ENCODE measurements around the gene SEC22B.
"Not testable (repeated sequence)": the region's sequence is repeated elsewhere in the genome, so short reads cannot be mapped to it uniquely, and the experiment has no call there.

Gene SEC22B

GRCh38 chr1:120117371-120118177 is 58.7 kb downstream of the SEC22B start:
- in situ Hi-C loops (cut with MboI; ENCODE audit: low sequenced_read_pairs): not testable (repeated sequence)

GRCh38 chr1:120116094-120116493 is 60.2 kb downstream of the SEC22B start:
- in situ Hi-C loops (cut with MboI; ENCODE audit: low sequenced_read_pairs): not testable (repeated sequence)

GRCh38 chr1:120113134-120113533 is 63.2 kb downstream of the SEC22B start:
- in situ Hi-C loops (cut with MboI; ENCODE audit: low sequenced_read_pairs): not testable (repeated sequence)

GRCh38 chr1:120112212-120112611 is 64.1 kb downstream of the SEC22B start:
- in situ Hi-C loops (cut with MboI; ENCODE audit: low sequenced_read_pairs): not testable (repeated sequence)

- in situ Hi-C loops (cut with MboI; ENCODE audit: low sequenced_read_pairs): not testable (repeated sequence)
These were observed 64.5 kb downstream of the SEC22B start for GRCh38 chr1:120111771-120112170.

GRCh38 chr1:120111008-120111407 is 65.3 kb downstream of the SEC22B start:
- in situ Hi-C loops (cut with MboI; ENCODE audit: low sequenced_read_pairs): not testable (repeated sequence)

GRCh38 chr1:120109656-120110055 is 66.7 kb downstream of the SEC22B start:
- in situ Hi-C loops (cut with MboI; ENCODE audit: low sequenced_read_pairs): not testable (repeated sequence)

GRCh38 chr1:120109180-120109579 is 67.1 kb downstream of the SEC22B start:
- in situ Hi-C loops (cut with MboI; ENCODE audit: low sequenced_read_pairs): not testable (repeated sequence)

- in situ Hi-C loops (cut with MboI; ENCODE audit: low sequenced_read_pairs): not testable (repeated sequence)
These were observed 71.0 kb downstream of the SEC22B start for GRCh38 chr1:120105288-120105687.

- in situ Hi-C loops (cut with MboI; ENCODE audit: low sequenced_read_pairs): not testable (repeated sequence)
These were observed 72.6 kb downstream of the SEC22B start for GRCh38 chr1:120103768-120104167.

- in situ Hi-C loops (cut with MboI; ENCODE audit: low sequenced_read_pairs): not testable (repeated sequence)
These were observed 74.7 kb downstream of the SEC22B start for GRCh38 chr1:120101593-120101992.
